Right atrium auricular region (tissue), 2 donors: ENCODE measurements around the gene CNTFR. TPM values are rescaled to one million over a fixed set of nuclear protein-coding genes. Genes with fewer than 3 reads are reported as not detected.

Experiments
- DNase-seq: peaks from one replicate; pipeline ENCODE4 v3.0.0-alpha.2; 2019; ENCODE audit warnings: low spot score
- H3K27ac ChIP-seq, 2 donors: fragments of 200-600 bp; sonication (generic); 1 replicate in 1 of 2; 2 replicates in 1 of 2; pipeline ENCODE4 v1.5.1; 2016 to 2019
- H3K27me3 ChIP-seq, 2 donors: fragments of 200-600 bp; sonication (generic); one replicate each; pipeline versions ENCODE4 v1.5.1 to v1.6.0; 2017 to 2019
- H3K36me3 ChIP-seq: fragments of 200-600 bp; sonication (generic); one replicate; pipeline ENCODE4 v1.5.1; 2016
- H3K4me1 ChIP-seq, 2 donors: fragments of 200-600 bp; sonication (generic); one replicate each; pipeline versions ENCODE4 v1.5.1 to v1.6.0; 2017 to 2019
- H3K4me3 ChIP-seq, 2 donors: fragments of 200-600 bp; sonication (generic); 1 replicate in 1 of 2; 2 replicates in 1 of 2; pipeline ENCODE4 v1.5.1; 2017 to 2019; ENCODE audit warnings: mild to moderate bottlenecking in 1 of 2, moderate library complexity in 1 of 2
- H3K9me3 ChIP-seq, 2 donors: fragments of 200-600 bp; sonication (generic); one replicate each; pipeline ENCODE4 v1.5.1; 2019
- total RNA-seq, 2 donors: library from RNA; depleted of rRNA; stranded (reverse); fragments of >200 nt; gene quantifications; one replicate each; pipeline ENCODE4 v1.1.0, GENCODE V29; 2016
- TF ChIP-seq, protein P1 (sequence below), 2 donors: fragments of 200-600 bp; sonication (generic); IDR thresholded peaks; one replicate each; pipeline ENCODE4 v1.5.1; 2019; ENCODE audit warnings: antibody characterized with exemption in 2 of 2

Gene CNTFR
- total RNA-seq, 2 donors from 2014 or later = 6.6 to 23.3 TPM

DNA sequence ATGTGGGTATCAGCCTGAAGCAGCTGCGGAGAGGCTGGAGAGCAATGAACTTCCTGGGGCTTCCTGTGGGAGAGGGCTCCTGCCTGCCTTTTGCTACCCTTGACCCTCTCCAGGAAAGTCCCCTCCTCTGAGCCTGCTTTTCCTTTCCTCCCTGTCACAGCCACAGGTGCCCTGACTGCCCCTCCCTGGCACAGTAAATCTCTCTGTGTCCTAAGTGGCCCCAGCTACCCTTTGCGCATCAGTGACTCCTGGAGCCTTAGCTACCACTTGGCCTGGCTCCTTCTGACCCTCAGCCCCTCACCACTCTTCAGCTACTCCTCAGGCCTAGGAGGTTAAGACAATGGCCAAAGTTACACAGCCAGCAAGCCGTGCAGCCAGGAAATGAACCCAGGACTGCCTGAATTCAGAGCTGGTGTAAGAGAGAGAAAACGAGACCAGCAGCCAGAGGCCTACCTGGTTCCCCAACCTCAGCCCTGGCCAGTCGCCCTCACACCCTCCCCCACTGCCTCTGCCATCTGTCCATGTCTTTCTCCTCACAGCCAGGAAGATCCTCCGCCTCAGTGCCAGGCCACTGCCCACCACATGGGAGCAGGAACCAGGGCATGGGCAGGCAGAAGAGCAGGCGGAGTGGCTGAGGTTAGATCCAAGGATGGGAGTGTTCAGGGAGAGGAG is 18.6 kb downstream of the CNTFR start:
- peaks cover 0 to 35% of the 10 kb centered on the region in 2 donors for H3K4me1 ChIP-seq
- no peak overlapping the region for H3K27ac ChIP-seq
- H3K4me3 ChIP-seq = no peak overlapping the region
- no peaks in the 10 kb centered on the region for H3K36me3 ChIP-seq
- TF ChIP-seq, protein P1, sequence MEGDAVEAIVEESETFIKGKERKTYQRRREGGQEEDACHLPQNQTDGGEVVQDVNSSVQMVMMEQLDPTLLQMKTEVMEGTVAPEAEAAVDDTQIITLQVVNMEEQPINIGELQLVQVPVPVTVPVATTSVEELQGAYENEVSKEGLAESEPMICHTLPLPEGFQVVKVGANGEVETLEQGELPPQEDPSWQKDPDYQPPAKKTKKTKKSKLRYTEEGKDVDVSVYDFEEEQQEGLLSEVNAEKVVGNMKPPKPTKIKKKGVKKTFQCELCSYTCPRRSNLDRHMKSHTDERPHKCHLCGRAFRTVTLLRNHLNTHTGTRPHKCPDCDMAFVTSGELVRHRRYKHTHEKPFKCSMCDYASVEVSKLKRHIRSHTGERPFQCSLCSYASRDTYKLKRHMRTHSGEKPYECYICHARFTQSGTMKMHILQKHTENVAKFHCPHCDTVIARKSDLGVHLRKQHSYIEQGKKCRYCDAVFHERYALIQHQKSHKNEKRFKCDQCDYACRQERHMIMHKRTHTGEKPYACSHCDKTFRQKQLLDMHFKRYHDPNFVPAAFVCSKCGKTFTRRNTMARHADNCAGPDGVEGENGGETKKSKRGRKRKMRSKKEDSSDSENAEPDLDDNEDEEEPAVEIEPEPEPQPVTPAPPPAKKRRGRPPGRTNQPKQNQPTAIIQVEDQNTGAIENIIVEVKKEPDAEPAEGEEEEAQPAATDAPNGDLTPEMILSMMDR (IDR thresholded peaks at IDR 0.05) = no peak
- no peaks in the 10 kb centered on the region for H3K27me3 ChIP-seq
- DNase-seq = no peak
- H3K9me3 ChIP-seq = no peaks in the 10 kb centered on the region

DNA sequence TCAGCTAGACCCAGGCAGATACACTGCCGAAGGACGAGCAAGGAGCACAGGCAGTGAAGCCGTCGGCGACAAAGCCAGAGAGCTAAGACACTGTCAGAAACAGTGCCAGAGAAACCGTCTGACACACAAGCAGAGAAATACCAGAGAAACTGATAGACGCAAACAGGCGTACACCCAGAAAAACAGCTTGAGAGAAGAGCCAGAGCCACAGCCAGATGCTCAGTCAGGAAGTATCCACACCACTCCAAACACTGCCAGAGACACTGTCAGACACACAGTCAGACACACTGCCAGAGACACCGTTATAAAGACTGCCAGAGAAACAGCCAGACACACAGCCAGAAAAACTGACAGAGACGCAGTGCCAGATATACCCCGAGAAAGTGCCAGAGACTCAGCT is 19.1 kb downstream of the CNTFR start:
- H3K27ac ChIP-seq = peak overlapping the region in 1 of 2 donors; percentile 23
- no peak for DNase-seq
- no peak overlapping the region for H3K4me3 ChIP-seq
- peaks cover 0 to 35% of the 10 kb centered on the region in 2 donors for H3K4me1 ChIP-seq
- TF ChIP-seq, protein P1 (IDR thresholded peaks at IDR 0.05) = no peak
- no peaks in the 10 kb centered on the region for H3K27me3 ChIP-seq
- no peaks in the 10 kb centered on the region for H3K9me3 ChIP-seq
- H3K36me3 ChIP-seq = no peaks in the 10 kb centered on the region

DNA sequence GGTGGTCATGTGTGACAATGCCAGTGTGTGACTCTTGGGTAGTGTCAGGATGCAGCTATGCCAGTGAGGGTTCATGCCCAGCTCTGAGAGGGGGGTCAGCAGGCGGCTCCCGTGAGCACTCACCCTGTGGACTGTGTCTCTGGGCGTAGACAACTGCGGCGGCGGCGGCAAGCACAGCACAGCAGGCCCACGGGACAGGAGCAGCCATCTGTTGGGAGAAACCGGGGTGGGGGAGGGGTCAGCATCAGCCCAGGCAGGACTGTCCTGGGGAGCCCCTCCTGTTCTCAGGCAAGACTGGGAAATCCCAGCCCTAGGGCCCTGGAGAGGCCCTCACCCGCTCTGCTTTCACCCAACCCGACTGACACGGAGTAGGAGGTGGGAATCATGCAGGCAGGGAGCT is 20.8 kb downstream of the CNTFR start:
- Histone ChIP-seq H3K9me3 (no peaks in the 10 kb centered on the region), H3K36me3 (no peaks in the 10 kb centered on the region), H3K4me3 (no peak overlapping the region), H3K27ac (no peak overlapping the region), H3K27me3 (no peaks in the 10 kb centered on the region), H3K4me1 (peaks cover 0 to 35% of the 10 kb centered on the region in 2 donors)
- TF ChIP-seq, protein P1 (IDR thresholded peaks at IDR 0.05) = no peak
- DNase-seq = no peak

DNA sequence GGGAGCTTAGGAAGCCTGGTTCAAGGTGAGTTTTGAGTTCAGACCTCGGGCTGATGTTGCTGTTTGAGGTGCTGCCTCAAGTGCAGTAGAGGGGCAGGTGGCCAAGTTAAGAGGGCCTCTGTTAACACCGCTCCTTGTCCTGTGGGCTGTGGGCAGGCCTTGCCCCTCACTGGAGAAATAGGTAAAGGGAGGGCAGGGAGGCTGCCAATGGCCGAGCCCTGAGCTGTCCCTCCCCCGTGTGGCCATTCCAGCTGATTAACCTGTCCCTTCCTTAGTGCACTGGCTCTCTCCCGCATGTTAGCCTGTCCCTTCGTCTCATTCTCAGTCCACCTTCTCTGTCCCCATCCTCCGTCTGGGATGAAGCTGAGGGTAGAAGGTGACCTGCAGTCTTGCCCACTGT is 21.4 kb downstream of the CNTFR start:
- H3K27ac ChIP-seq = peak overlapping the region in 1 of 2 donors; percentile 60
- H3K9me3 ChIP-seq = no peaks in the 10 kb centered on the region
- H3K36me3 ChIP-seq = no peaks in the 10 kb centered on the region
- peaks cover 0 to 35% of the 10 kb centered on the region in 2 donors for H3K4me1 ChIP-seq
- no peak overlapping the region for H3K4me3 ChIP-seq
- H3K27me3 ChIP-seq = no peaks in the 10 kb centered on the region
- no peak for DNase-seq
- TF ChIP-seq, protein P1 (IDR thresholded peaks at IDR 0.05) = no peak

DNA sequence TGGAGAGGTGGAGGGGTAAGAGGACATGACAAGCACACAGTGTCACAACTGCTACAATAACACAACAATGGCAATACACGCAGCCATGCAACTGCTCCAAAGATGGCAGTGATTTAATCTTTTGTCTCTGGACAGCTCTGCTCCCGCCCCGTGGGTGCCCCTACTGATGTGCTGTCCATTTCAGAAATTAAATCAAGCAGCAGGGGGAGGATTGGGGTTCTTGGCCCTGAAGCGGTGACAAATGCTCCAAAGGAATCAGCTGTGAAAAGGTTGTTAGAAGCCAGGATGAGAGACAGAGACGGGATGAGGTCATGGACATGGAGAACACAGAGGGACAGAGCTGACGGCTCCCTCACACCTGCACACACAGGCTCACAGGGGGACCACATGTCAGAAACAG is 22.6 kb downstream of the CNTFR start:
- H3K9me3 ChIP-seq = no peaks in the 10 kb centered on the region
- no peak overlapping the region for H3K4me3 ChIP-seq
- TF ChIP-seq, protein P1 (IDR thresholded peaks at IDR 0.05) = no peak
- no peak for DNase-seq
- no peaks in the 10 kb centered on the region for H3K27me3 ChIP-seq
- H3K4me1 ChIP-seq = peaks cover 0 to 35% of the 10 kb centered on the region in 2 donors
- peak overlapping the region in 1 of 2 donors; percentile 60 for H3K27ac ChIP-seq
- H3K36me3 ChIP-seq = no peaks in the 10 kb centered on the region

DNA sequence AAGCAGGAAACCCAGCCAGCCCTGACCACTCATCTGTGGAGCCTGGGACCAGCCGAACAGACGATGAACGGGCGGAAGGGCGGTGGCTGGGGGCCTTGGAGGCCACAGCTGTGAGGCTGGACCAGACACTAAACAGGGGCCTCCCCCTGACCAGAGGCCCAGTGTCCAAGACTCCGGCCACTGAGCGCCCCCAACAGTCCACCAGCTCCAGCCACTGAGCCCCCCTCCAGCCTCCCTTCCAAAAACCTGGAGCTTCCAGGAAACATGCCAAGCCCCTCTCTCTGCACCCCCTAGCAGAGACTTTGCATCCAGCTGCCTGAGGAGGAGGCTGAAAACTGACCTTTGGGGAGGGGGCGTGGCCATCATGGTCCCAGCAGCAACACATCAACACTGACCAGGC is 23.2 kb downstream of the CNTFR start:
- Histone ChIP-seq H3K4me1 (peaks cover 0 to 41% of the 10 kb centered on the region in 2 donors), H3K9me3 (no peaks in the 10 kb centered on the region), H3K27ac (no peak overlapping the region), H3K36me3 (no peaks in the 10 kb centered on the region), H3K4me3 (no peak overlapping the region), H3K27me3 (no peaks in the 10 kb centered on the region)
- DNase-seq = no peak
- TF ChIP-seq, protein P1 (IDR thresholded peaks at IDR 0.05) = no peak
